Suppressor macrophage treated with lipopolysaccharide for 1 hour (primary cell): ENCODE data around the gene CCDC167.

ENCODE experiments used
- DNase-seq, 3 donors: peaks; one replicate each; pipeline ENCODE4 v3.0.0-alpha.2; 2020 to 2022

Gene CCDC167

DNA sequence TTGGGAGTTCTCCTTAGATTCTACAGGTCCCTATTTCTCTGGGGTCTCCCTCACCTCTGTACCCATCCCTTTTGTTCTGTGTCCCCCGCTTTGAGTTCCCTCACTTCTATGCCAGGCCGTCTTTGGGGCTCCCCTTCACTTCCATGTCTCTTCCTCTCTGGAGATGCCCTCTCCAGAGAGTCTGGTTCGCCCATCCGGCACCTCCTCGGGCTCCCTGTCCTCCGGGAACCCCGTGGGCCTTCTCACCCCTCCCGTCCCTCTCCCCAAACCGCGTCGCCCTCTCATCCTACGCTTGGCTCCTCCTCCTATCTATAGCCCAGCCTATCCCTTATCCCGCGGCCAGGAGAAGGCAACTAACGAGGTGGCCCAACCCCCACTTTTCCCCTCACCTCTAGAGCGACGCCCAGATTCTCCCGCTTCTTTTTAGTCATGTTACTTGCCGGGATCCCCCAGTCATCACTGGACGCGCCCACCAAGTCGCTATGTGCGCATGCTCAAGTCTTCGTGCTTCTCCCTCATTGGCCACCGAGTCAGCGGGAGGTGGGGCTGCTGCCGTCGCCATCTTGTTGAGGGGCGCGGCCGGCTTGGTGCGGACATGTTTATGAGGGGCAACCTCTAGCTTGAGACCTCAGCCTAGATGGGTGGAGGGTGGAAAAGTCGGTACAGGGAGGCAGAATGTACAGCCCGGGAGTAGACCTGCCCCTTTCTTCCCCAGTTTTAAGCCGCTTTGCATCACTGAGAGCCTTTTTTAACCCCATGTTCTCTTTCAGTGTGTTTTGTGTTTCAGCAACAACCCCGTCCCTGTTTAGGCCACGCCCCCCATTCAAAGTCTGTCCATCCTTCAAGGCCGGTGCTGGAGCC lies at the start of gene CCDC167:
Gene CCDC167 (minus strand): TSS at position 461 of the 861 bp plus-strand sequence. CDS start 30 bp downstream, at position 431.
- peak; percentile 98 to 99 (median 99) for DNase-seq

DNA sequence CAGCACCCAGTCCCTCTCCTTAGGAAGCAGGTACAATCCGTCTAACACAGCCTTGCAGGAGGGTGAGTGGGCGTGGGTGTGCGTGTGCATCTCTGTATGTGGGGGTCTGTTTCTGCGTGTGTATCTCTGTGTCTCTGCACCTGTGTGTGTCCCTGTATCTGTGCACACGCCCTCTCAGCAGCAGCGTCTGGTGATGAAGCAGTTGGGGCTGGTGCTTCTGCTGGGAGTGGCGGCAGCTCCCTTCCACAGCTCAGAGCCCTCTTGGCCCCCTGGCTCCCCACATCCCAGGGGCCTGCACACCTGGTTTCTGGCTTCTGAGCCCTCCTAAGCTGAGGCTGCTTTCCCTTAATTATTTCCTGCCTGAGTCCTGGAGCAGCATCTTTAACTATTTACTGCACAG lies 49.5 kb upstream of the CCDC167 start:
- no peak for DNase-seq

DNA sequence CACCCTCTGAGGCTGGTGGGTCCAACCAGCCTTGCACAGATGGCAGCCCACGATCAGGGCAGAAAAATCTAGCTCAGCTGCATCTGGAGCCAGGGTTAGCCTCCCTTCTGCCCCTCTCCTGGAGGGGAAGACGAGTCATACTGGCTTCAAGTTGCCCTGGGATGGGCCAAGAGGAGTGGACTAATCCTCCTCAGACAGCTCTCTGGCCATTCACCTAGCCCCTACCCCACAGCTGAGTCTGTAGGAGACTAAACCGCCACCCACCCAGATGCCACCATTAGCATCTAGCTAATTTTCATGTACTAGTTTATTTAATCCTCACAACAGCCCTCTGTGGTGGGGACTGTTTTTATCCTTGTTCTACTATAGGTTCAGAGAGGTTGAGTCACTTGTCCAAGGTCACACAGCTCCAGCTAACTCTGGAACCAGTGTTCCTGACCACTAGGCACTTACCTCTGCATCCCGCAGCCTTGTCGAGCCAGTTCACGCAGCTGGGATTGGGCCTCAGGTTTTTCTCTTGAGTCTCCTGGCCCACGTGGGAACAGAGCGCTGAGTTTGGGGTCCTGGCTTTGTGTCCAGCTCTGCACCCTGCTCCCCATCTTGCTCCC lies 48.5 kb upstream of the CCDC167 start:
- no peak for DNase-seq

DNA sequence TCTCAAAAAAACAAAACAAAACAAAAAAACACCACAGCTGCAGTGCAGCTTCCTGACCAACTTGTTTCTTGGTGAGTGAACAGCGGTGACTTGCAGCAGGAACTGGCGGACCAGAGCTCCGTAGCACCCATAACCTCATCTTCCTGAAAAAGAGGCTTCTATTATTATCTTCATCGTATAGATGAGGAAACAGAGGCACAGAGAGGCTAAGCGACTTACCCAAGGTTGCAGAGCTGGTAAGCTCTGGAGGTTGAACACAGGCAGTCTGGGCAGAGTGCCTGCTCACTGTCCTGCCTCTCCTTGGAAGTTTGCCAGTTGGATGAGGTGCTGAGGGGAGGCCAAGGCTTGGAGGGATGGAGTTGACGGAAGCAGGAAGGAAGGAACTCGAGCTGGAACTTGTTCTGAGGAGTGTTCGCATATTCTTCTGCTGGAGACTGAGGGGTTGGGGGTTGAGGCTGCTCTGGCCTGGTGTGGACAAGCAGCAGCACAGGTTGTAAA lies 47.9 kb upstream of the CCDC167 start:
- peak in 1 of 3 donors; percentile 9 for DNase-seq

DNA sequence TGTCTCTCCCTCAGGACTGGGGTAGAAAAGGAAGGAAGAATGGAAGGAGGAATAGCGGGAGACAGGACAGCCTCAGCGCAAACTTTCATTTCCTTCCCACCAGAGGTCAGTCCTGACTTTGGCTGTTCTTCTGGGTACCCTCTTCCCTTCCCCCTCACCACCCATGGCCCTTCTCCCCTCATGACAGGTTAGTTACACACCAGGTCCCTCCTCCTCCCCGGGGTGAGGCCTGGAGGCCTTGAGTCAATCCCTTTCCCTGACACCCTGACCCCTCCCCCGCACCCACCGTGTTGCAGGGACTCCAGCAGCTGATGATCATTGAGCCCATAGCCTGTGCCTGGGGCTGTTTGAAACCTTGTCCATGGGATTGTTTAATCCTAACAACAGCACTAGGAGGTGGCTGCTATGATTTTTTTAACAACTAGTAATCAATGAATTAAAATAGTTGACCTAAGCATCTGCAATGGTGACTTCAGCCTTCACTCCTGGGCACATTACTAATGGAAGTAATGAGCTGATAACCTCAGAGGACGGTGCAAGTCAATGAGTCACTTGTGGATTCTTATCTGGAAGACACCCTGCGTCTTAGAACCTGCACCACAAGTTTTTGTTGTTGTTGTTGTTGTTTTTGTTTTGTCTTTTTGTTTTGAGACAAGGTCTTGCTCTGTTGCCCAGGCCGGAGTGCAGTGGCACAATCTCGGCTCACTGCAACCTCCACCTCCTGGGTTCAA lies 46.6 kb upstream of the CCDC167 start:
- DNase-seq: no peak

DNA sequence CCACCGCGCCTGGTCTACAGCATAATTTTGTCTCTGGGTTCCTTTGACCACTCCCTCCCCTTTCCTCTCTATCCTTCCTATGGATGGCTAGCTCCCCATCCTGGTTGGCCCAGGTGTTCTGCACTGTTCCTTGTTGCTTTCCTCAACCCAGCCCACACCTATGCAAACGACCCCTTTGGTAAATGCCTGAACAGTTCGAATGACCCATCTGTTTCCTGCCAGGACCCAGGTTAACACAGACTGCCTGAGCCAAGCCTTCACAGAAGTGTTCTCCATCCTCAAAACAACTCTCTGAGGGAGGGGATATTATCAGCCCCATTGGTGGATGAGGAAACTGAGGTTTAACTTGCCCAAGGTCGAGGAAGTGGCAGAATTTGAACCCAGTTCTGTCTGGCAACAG lies 44.8 kb upstream of the CCDC167 start:
- no peak for DNase-seq

DNA sequence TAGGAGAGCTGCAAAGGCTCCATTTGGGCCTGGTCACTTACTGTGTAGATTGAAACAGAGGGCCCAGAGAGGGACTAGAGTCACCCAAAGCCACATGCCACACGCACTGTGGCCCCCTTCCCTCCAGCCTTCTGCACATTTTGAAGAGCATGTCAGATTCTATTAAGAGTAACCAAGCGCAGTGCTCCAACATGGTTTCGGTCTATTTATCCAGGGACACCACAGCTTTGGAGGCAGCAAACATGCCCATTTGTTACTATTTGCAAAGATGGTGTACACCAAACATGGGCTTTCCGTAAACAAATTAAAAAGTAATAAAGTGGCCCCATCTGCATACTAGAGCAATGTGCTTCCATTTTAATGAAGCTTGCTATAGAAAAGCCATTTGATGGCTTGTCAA lies 43.7 kb upstream of the CCDC167 start:
- no peak for DNase-seq

DNA sequence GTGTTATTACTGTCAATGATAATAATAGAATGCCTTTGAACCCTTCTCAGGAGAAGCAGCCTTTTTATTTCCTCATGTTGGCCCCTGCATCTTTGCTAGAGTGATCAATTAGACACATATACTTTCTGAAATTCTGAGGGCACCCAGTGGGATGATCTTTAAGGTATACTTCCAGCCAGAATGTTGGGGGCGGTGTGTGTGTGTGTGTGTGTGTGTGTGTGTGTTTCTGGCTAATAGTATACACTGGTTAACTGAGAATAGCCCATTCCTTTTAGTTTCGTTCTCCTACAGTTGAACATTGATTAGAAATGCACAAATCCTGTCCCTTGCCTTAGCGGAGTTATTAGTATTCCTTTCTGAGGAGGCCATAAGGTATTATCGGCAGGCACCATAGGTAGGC lies 41.7 kb upstream of the CCDC167 start:
- DNase-seq: no peak

DNA sequence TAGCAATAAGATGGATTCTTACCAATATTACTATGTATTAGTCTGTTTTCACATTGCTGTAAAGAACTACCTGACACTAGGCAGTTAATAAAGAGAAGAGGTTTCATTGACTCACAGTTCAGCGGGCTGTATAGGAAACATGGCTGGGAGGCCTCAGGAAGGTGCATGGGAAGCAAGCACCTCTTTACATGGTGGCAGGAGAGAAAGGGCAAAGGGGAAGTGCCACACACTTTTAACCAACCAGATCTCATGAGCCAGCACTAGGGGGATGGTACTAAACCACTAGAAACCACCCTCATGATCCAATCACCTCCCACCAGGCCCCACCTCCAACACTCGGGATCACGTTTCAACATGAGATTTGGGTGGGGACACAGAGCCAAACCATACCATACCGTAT lies 40.7 kb upstream of the CCDC167 start:
- DNase-seq: no peak

DNA sequence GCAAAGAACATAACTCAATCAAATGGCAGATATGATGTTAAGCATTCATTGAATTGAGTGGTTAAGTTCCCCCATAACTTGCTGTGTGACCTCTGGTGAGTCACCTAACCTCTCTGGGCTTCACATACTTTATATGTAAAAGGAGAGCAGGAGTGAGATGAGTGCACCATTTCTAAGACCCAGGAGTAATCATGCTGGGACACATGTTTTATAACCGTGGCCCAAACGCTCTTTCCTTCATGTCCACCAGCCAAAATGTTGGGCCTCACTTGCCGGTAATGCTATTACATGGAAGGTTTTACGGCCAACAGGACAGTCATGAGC lies 40.3 kb upstream of the CCDC167 start:
- no peak for DNase-seq

DNA sequence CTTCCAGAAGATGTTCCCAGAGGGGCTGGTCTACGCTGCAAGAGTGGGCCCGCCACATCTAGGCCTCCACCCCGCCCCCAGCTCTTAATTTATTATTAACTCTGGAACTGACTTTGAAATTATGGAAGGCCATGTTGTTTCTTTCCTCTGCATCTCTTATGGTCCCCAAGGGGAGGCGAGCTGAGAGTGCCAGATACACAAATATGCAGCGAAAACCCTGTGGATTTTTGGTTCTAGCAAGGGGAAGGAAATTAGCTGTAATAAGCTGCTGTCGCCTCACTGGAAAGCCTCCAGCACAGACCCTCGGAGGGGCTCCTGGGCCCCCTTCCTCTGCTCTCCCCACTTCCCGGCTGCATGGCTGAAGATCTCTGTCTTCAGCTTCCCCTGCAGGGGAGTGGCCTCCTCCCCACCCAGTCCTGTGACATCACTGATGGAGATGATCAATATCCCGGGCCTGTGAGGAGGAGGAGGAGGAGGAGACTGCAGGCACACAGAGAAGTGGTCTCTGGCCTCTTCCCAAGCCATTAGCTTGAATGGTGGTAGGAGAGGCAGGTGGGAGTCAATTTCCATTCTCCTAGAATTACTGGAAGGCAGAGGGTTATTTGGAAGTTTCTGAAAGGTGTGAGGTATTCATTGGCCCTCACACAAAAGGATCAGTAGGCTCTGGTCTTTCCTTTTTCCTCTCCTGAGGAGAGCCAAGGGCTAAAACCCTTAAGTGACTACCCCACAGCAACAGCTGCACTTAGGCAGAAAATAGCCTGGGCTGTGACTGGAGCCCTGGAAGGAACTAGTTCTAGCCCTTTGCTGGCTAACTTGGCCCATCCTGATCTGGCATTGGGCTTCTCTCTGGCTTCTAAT lies 39.7 kb upstream of the CCDC167 start:
- DNase-seq: no peak

DNA sequence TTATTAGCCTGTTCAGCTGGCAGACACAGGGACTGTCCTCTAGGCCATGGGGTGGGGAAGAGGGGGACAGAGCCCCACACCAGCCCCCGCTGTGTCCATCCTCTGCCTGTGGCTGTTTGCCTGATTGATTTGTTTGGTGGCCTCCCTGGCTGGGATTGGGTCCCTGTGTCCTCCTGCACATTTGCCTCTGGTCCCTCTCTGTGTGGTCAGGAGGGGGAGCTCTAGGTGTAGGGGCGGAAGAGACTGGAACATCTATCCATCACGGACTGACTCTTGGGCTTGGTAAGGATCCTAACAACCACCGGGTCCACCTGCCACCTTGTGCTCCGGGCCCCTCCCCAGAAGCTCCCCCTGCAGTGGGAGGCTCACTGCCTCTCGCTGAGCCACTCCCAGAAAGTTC lies 38.4 kb upstream of the CCDC167 start:
- DNase-seq: peak in 1 of 3 donors; percentile 40

DNA sequence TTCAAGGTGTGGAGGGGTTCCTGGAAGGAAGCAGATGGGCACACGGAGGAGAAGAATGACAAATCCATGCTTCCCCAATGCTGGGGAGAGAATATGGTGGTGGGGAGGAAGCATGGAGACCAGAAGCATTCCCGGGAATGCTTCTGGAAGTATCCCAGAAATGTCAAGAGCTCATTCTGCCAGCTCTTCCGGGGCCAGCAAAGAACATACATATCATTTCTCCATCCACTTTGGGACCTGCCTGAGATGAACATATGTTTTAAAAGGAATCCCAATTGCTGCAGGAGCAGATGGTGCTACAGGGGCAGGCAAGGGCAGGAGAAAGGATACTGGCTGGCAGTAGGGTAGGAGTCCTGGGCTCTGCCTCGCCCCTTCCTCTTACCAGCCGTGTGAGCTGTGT lies 37.9 kb upstream of the CCDC167 start:
- DNase-seq: no peak

DNA sequence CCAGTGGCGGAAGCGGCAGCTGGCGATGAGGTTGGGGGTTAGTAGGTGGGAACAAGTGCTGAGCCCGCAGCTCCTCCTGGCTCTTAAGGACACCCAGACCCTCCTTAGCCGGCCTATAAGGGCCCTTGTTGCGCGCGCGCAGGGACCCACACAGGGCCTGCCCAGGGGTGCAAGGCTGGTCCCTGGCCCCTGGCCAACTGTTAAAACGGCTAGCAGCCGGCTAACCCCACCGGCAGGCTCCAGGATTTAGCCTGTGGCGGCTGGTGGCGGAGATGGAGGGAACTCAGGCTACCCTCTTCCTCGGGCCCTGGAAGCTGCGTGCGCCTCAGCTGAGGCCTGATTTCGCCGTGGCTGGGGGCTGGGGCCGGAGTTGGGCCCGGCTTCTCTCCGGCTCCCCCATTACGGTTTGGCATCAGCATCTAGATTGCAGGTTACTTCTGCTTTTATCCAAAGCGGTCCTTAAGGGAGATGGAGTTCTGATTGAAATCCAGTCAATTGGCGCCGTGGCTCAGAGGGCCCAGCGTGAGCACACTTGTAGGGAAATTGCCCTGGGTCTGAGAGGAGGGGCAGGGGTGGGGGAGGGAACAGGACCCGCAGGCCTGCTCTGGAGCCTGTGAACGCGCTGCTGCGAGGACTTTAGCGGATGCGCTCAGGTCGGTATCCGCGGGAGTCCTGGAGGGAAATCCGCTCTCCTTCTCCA lies 36.9 kb upstream of the CCDC167 start:
- no peak for DNase-seq

DNA sequence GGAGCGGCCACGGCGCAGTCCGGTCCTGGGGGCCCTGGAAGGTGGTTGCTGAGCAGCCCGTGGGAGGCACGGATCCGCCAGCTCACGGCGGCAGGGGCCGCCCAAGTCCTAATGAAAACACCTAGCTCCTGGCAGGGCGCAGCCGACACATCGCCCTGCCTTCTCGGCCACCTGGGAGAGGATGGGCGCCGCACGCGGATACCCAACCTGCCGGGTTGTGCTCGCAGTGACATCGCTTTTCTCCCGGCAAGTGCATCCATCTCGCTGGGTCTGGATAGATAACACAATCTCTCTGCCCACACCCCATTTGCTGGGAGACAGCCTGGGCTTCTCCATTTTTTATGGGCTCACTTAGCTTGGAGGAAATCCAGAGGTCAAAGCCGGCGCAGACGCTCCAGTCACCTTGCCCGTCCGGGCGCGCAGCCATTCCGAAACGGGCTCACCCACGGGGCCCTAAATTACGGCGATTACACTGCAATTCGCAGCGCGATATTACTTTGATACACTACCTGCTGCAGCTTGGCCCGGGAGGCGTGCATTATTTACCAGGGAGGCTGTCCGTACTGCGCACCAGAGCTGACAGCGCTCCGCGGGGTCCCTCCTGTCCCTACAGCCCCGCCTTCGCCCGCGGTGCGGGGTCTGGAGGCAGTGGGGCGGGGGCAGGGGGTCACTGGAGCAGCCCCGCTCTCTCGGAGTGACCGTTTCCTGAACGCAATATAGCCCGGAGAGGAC lies 36.2 kb upstream of the CCDC167 start:
- DNase-seq: peak in 1 of 3 donors; percentile 7

DNA sequence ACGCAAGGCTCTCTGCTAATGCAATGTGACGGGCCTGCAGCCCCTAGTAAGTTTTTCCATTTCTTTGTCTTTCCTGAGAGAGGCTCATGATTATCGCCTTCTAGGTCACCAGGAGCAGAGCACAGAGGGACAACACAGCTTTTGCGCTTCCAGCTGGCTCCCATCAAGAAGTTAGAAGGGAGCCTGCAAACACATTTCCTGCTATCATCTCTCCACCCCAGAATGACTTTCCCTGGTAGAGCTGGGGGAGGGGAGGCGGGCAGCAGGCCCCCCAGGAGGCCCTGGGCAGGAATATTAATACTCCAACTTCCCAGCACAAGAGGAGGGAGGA lies 35.7 kb upstream of the CCDC167 start:
- no peak for DNase-seq

DNA sequence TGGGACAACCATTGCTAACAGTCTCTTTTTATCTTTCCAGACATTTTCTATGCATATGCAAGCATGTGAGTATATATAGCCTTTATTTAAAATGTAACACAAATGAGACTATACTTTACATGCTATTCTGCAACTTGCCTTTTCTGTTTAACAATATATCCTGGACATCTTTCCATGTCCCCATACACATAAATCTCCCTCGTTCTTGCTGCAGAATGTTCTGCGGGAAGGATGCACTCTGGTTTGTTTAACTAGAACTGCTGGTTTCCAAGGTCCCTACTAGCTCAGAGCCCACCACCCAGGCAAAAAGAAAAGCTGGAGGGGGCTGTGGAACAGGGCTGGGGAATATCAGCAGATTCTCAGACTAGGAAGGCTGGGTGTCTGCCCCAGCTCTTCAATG lies 35.2 kb upstream of the CCDC167 start:
- no peak for DNase-seq

DNA sequence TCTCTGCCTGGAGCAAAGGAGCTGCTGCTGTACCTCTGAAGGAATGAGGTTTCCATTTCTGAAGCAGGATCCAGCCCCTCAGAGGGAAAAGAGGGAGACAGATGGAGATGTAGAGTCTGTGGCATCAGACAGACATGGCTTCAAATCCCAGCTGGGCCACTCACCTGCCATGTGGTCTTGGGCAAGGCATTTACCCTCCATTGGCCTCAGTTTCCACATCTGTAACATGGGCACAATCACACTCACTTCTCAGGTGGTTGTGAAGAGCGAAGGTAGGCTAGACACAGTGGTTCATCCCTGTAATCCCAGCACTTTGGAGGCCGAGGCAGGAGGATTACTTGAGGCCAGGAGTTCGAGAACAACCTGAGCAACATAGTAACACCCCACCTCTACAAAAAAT lies 32.4 kb upstream of the CCDC167 start:
- DNase-seq: no peak

DNA sequence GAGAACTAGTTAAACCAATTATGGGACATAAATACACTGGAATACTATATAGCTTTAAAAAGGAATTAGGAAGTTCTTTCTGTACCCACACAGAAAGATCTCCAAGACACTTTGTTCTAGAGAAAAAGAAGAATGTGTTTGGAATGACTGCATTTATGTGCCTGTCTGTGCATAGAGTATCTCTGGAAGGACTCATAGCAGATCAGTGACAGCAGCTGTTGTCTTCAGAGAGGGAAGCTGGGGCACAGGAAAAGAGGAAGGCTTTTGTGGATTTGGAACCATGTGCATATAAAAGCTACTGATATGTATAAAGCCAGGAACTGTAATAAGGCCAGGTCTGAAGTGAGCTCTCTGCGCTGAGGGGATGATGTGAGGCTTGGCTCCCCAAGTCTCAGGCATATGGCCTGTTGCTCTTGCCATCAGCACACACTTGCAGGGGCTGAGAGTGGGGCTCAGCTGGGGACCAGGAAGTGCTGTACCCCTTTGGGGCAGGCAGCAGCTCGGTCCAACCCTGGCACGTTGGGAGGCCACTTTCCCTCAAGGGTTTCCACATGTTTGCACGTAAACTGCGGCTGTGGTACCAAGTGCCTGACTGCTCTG lies 31.8 kb upstream of the CCDC167 start:
- no peak for DNase-seq

DNA sequence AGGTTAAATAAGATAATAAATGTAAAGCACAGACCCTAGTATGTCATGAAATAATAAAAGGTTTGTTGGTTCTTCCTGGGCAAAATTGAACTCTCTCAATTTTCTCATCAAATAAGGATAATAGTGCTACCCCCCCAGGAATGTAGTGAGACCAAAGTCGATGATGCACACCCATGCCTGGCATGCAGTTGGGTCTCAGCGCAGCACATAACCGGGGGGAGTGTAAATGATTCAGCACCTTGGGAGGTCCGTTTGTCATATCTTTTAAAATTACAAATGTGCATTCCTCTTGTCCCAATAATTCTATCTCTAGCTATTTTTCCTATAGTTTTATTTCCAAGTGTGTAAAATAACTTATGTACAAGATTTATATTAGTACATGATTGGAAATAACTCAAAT lies 31.3 kb upstream of the CCDC167 start:
- DNase-seq: no peak

DNA sequence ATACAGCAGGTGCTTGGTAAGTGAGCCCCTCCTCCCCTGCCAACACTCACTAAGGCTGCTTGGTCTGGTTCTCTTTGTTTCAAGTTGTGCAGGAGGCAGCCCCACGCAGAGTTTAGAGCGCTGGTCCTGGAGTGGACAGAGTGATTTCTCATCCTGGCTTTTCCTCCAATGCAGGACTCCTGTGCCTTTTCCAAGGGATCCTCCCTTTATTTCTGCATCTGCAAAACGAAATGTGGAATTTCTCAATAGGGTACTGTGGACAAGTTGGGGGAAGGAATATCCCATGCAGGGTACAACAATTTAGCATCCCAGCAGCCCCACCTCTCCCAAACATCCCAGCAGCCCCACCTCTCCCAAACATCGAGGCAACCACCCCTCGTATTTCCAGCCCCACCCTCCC lies 30.6 kb upstream of the CCDC167 start:
- no peak for DNase-seq
